NCI-H187 treated with DMSO at 0.1 percent for 48 hours (cell line): ENCODE results near the gene FBLN7.
"Not testable (repeated sequence)": the region's sequence is repeated elsewhere in the genome, so short reads cannot be mapped to it uniquely, and the experiment has no call there.

ENCODE experiments used
- DNase-seq: peaks from one replicate; lab custom pipeline; 2025; lab: John Stamatoyannopoulos, UW

Gene FBLN7

GRCh38 chr2:112138159-112139032 is at the start of gene FBLN7:
TSS of gene FBLN7 (plus strand) at chr2:112138385. CDS start at chr2:112138656, 271 bp downstream.
- no peak for DNase-seq

GRCh38 chr2:112089375-112089774 is 48.8 kb upstream of the FBLN7 start:
- no peak for DNase-seq

GRCh38 chr2:112092286-112093041 is 45.7 kb upstream of the FBLN7 start:
- DNase-seq: no peak

- no peak for DNase-seq
These were observed 45.0 kb upstream of the FBLN7 start for GRCh38 chr2:112093216-112093615.

- no peak for DNase-seq
These were observed 42.5 kb upstream of the FBLN7 start for GRCh38 chr2:112095681-112096080.

- no peak for DNase-seq
These were observed 42.1 kb upstream of the FBLN7 start for GRCh38 chr2:112096098-112096497.

- DNase-seq: no peak
These were observed 29.9 kb upstream of the FBLN7 start for GRCh38 chr2:112108178-112108832.

- DNase-seq: no peak
These were observed 28.9 kb upstream of the FBLN7 start for GRCh38 chr2:112109278-112109677.

- no peak for DNase-seq
These were observed 27.2 kb upstream of the FBLN7 start for GRCh38 chr2:112110966-112111365.

- DNase-seq: not testable (repeated sequence)
These were observed 24.8 kb upstream of the FBLN7 start for GRCh38 chr2:112113354-112113753.

- no peak for DNase-seq
These were observed 20.0 kb upstream of the FBLN7 start for GRCh38 chr2:112118148-112118547.

GRCh38 chr2:112121682-112122254 is 16.4 kb upstream of the FBLN7 start:
- DNase-seq: no peak

- no peak for DNase-seq
These were observed 9.1 kb upstream of the FBLN7 start for GRCh38 chr2:112129060-112129459.

- DNase-seq: no peak
These were observed 4.8 kb upstream of the FBLN7 start for GRCh38 chr2:112133344-112133743.

- DNase-seq: no peak
These were observed 4.1 kb upstream of the FBLN7 start for GRCh38 chr2:112134120-112134519.

GRCh38 chr2:112136096-112136495 is 2.1 kb upstream of the FBLN7 start:
- no peak for DNase-seq

GRCh38 chr2:112137516-112138158 is 548 bp upstream of the FBLN7 start:
- DNase-seq: no peak

- not testable (repeated sequence) for DNase-seq
These were observed 939 bp downstream of the FBLN7 start for GRCh38 chr2:112139033-112139614.

GRCh38 chr2:112139661-112140204 is 1.5 kb downstream of the FBLN7 start:
- not testable (repeated sequence) for DNase-seq

GRCh38 chr2:112140205-112140802 is 2.1 kb downstream of the FBLN7 start:
- DNase-seq: no peak
